ENCODE results near the gene TGFBR3.

GRCh38 chr1:91714867-91715381 lies 171.0 kb downstream of the TGFBR3 start:
- TF ChIP-seq, protein P1, sequence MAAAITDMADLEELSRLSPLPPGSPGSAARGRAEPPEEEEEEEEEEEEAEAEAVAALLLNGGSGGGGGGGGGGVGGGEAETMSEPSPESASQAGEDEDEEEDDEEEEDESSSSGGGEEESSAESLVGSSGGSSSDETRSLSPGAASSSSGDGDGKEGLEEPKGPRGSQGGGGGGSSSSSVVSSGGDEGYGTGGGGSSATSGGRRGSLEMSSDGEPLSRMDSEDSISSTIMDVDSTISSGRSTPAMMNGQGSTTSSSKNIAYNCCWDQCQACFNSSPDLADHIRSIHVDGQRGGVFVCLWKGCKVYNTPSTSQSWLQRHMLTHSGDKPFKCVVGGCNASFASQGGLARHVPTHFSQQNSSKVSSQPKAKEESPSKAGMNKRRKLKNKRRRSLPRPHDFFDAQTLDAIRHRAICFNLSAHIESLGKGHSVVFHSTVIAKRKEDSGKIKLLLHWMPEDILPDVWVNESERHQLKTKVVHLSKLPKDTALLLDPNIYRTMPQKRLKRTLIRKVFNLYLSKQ (tag by site-specific recombination; IDR thresholded peaks at IDR 0.05; ENCODE audit: borderline replicate concordance), result no peak
- TF ChIP-seq ZNF394 (tag by site-specific recombination; IDR thresholded peaks at IDR 0.05; ENCODE audit: borderline replicate concordance) (no peak), REST (tag by site-specific recombination; IDR thresholded peaks at IDR 0.05) (no peak), ZNF639 (tag by site-specific recombination; IDR thresholded peaks at IDR 0.05) (no peak), ZNF211 (tag by site-specific recombination; IDR thresholded peaks at IDR 0.05; ENCODE audit: low read depth) (no peak), ZBTB21 (tag by site-specific recombination; IDR thresholded peaks at IDR 0.05) (no peak), CTCF (tag by site-specific recombination; IDR thresholded peaks at IDR 0.05) (no peak), ZNF184 (tag by site-specific recombination; IDR thresholded peaks at IDR 0.05) (no peak), ZNF239 (tag by site-specific recombination; IDR thresholded peaks at IDR 0.05) (no peak), ZFP3 (tag by site-specific recombination; IDR thresholded peaks at IDR 0.05; ENCODE audit: low read depth) (no peak), GLI4 (tag by site-specific recombination; IDR thresholded peaks at IDR 0.05) (no peak), ZBTB26 (tag by site-specific recombination; optimal IDR thresholded peaks at IDR 0.05) (no peak), ZSCAN30 (tag by site-specific recombination; IDR thresholded peaks at IDR 0.05) (no peak)
